Gastrocnemius medialis (tissue), 4 donors: ENCODE results near the gene ATP6V1D.

Experiments used
- POLR2A ChIP-seq, 2 donors: fragments of 450-650 bp; IDR thresholded peaks; one replicate each; pipeline ENCODE4 v1.6.1; 2017; ENCODE audit warnings: antibody characterized with exemption in 2 of 2, mild to moderate bottlenecking in 2 of 2, moderate library complexity in 2 of 2
- TF ChIP-seq, protein P1 (sequence below), 5 experiments: fragments of 450-650 bp in 3 of 5; fragments of 200-600 bp in 2 of 5; sonication (generic) in 2 of 5; IDR thresholded peaks in 4 of 5; conservative IDR thresholded peaks in 1 of 5; 1 replicate in 4 of 5; 2 replicates in 1 of 5; pipeline ENCODE4 v1.5.1; 2016 to 2019; ENCODE audit warnings: antibody characterized with exemption in 5 of 5, mild to moderate bottlenecking in 3 of 5, moderate library complexity in 3 of 5

GRCh38 chr14:67319142-67319541 is 40.5 kb downstream of the ATP6V1D start:
- no peak for TF ChIP-seq POLR2A (IDR thresholded peaks at IDR 0.05)
- TF ChIP-seq, protein P1, sequence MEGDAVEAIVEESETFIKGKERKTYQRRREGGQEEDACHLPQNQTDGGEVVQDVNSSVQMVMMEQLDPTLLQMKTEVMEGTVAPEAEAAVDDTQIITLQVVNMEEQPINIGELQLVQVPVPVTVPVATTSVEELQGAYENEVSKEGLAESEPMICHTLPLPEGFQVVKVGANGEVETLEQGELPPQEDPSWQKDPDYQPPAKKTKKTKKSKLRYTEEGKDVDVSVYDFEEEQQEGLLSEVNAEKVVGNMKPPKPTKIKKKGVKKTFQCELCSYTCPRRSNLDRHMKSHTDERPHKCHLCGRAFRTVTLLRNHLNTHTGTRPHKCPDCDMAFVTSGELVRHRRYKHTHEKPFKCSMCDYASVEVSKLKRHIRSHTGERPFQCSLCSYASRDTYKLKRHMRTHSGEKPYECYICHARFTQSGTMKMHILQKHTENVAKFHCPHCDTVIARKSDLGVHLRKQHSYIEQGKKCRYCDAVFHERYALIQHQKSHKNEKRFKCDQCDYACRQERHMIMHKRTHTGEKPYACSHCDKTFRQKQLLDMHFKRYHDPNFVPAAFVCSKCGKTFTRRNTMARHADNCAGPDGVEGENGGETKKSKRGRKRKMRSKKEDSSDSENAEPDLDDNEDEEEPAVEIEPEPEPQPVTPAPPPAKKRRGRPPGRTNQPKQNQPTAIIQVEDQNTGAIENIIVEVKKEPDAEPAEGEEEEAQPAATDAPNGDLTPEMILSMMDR (IDR thresholded peaks at IDR 0.05 in 4 of 5, conservative IDR thresholded peaks at IDR 0.05 in 1 of 5) = no peak
